ENCODE data around the gene KLF13.

DNA sequence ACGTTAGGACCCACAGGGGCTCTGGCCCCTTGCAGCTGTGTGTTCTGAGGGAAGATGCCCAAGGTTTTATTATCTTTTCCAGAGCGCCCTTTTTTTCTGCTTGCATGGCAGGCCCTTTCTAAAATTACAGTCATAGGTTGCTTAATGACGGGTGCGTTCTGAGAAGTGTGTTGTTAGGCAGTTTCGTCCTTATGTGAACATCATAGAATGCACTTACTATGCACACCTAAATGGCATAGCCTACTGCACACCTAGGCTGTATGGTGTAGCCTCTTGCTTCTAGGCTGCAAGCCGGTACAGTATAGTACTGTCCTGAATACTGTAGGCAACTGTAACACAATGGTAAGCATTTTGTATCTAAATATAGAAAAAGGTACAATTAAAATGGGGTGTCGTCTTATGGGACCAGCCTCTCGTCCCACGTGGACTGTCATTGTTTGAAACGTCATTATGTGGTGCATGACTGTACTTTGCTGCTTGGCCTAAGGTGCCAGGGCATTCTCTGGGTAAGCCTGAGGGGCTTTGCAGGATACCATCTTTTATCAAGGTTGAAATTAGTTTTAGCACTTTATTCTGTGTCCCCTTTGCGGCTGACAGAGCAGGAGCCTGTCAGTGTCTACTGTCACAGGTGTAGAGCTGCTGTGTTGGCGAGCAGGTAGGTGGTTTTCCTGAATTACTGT, 10.9 kb downstream of the KLF13 start:
- TF ChIP-seq, protein P1, sequence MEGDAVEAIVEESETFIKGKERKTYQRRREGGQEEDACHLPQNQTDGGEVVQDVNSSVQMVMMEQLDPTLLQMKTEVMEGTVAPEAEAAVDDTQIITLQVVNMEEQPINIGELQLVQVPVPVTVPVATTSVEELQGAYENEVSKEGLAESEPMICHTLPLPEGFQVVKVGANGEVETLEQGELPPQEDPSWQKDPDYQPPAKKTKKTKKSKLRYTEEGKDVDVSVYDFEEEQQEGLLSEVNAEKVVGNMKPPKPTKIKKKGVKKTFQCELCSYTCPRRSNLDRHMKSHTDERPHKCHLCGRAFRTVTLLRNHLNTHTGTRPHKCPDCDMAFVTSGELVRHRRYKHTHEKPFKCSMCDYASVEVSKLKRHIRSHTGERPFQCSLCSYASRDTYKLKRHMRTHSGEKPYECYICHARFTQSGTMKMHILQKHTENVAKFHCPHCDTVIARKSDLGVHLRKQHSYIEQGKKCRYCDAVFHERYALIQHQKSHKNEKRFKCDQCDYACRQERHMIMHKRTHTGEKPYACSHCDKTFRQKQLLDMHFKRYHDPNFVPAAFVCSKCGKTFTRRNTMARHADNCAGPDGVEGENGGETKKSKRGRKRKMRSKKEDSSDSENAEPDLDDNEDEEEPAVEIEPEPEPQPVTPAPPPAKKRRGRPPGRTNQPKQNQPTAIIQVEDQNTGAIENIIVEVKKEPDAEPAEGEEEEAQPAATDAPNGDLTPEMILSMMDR (IDR thresholded peaks at IDR 0.05; ENCODE audit: low read length), result no peak
- no peak for TF ChIP-seq EZH2 (IDR thresholded peaks at IDR 0.05; ENCODE audit: borderline replicate concordance, low read length)

Data from OCI-LY1 (cell line).